Body of pancreas (tissue), 4 donors: Measurements from ENCODE around the gene LRRC27. TPM values are rescaled to one million over a fixed set of nuclear protein-coding genes. Genes with fewer than 3 reads are reported as not detected.

Source experiments
- ATAC-seq: fragments of 150-250 bp; one replicate; pipeline ENCODE4 v1.9.1; 2016
- DNase-seq, 4 donors: peaks; one replicate each; pipeline ENCODE4 v3.0.0-alpha.2; 2019
- H3K27ac ChIP-seq, 4 donors: fragments of 200-600 bp; sonication (generic); 1 replicate in 3 of 4; 2 replicates in 1 of 4; pipeline versions ENCODE4 v1.5.1 to v1.6.1; 2016 to 2019; ENCODE audit warnings: mild to moderate bottlenecking in 1 of 4, mixed read lengths in 1 of 4, moderate library complexity in 1 of 4
- H3K27me3 ChIP-seq, 2 donors: fragments of 200-600 bp; sonication (generic); one replicate each; pipeline ENCODE4 v1.6.0; 2016; ENCODE audit warnings: mild to moderate bottlenecking in 1 of 2
- H3K36me3 ChIP-seq, 2 donors: fragments of 200-600 bp; sonication (generic); replicated peaks in 1 of 2; 2 replicates each; pipeline ENCODE4 v1.5.1; 2016; ENCODE audit warnings: low read depth in 2 of 2; ENCODE audit not compliant: insufficient read depth in 1 of 2
- H3K4me1 ChIP-seq: fragments of 200-600 bp; sonication (generic); one replicate; pipeline ENCODE4 v1.6.0; 2016
- H3K4me3 ChIP-seq, 2 donors: fragments of 200-600 bp; sonication (generic); 1 replicate in 1 of 2; 2 replicates in 1 of 2; pipeline ENCODE4 v1.5.1; 2016 to 2019
- H3K9me3 ChIP-seq, 3 donors: fragments of 200-600 bp; sonication (generic); 1 replicate in 2 of 3; 2 replicates in 1 of 3; pipeline ENCODE4 v1.5.1; 2016
- CTCF ChIP-seq, 7 experiments: fragments of 450-650 bp in 4 of 7; fragments of 200-600 bp in 3 of 7; sonication (generic) in 3 of 7; IDR thresholded peaks; one replicate each; pipeline ENCODE4 v1.5.1; 2016 to 2019; ENCODE audit warnings: antibody characterized with exemption in 7 of 7
- POLR2A ChIP-seq, 3 donors: fragments of 450-650 bp; IDR thresholded peaks; one replicate each; pipeline ENCODE4 v1.6.1; 2016; ENCODE audit warnings: antibody characterized with exemption in 3 of 3, mild to moderate bottlenecking in 2 of 3
- WGBS, 2 donors: methylation state at CpG; one replicate each; pipeline ENCODE4 v1.1.5; 2017; 5-methylcytosine and 5-hydroxymethylcytosine counted together
- intact Hi-C: fragments of 100-400 bp; cut with DNase I; formaldehyde crosslinking; loops from one replicate; pipeline ENCODE4 v1.15.1; 2023
- total RNA-seq, 2 donors: library from RNA; depleted of rRNA; stranded (reverse); fragments of >200 nt; gene quantifications; one replicate each; pipeline ENCODE4 v1.1.0, GENCODE V29; 2016

LRRC27 gene
- total RNA-seq, 2 donors from 2014 or later: 6.5 to 24.7 TPM

- ATAC-seq: no peak
- DNase-seq: no peak
- Histone ChIP-seq H3K27ac (peak overlapping the region in 2 of 4 donors; percentile 19 to 34), H3K4me3 (no peak overlapping the region), H3K4me1 (peaks cover 40% of the 10 kb centered on the region), H3K27me3 (no peaks in the 10 kb centered on the region), H3K9me3 (no peaks in the 10 kb centered on the region), H3K36me3 (no peaks in the 10 kb centered on the region)
- 62 to 90% methylated on average over 2 to 5 of the region's 9 CpGs for WGBS, 2 donors
- TF ChIP-seq CTCF (IDR thresholded peaks at IDR 0.05): no peak
- no peak for TF ChIP-seq POLR2A (IDR thresholded peaks at IDR 0.05)
- intact Hi-C loops: no loop called here
Measured at GRCh38 chr10:132393695-132394181, 61.7 kb downstream of the LRRC27 start.

GRCh38 chr10:132394201-132394811 lies 62.3 kb downstream of the LRRC27 start:
- ATAC-seq (no peak), DNase-seq (no peak)
- TF ChIP-seq CTCF (IDR thresholded peaks at IDR 0.05) (no peak), POLR2A (IDR thresholded peaks at IDR 0.05) (no peak)
- Histone ChIP-seq H3K4me1 (peaks cover 40% of the 10 kb centered on the region), H3K27me3 (no peaks in the 10 kb centered on the region), H3K27ac (peak overlapping the region in 3 of 4 donors; percentile 97), H3K36me3 (no peaks in the 10 kb centered on the region), H3K4me3 (no peak overlapping the region), H3K9me3 (no peaks in the 10 kb centered on the region)
- intact Hi-C loops: no loop called here
- 82 to 90% methylated on average over 10 to 11 of the region's 13 CpGs for WGBS, 2 donors

GRCh38 chr10:132394936-132395703 lies 63.1 kb downstream of the LRRC27 start:
- intact Hi-C loops: no loop called here
- H3K4me1 ChIP-seq: peaks cover 41% of the 10 kb centered on the region
- DNase-seq (no peak), ATAC-seq (no peak)
- H3K4me3 ChIP-seq: no peak overlapping the region
- no peaks in the 10 kb centered on the region for H3K36me3 ChIP-seq
- WGBS, 2 donors: 81 to 90% methylated on average over 9 to 12 of the region's 12 CpGs
- no peaks in the 10 kb centered on the region for H3K27me3 ChIP-seq
- H3K9me3 ChIP-seq: no peaks in the 10 kb centered on the region
- no peak for TF ChIP-seq POLR2A (IDR thresholded peaks at IDR 0.05)
- no peak for TF ChIP-seq CTCF (IDR thresholded peaks at IDR 0.05)
- peak overlapping the region; percentile 97 for H3K27ac ChIP-seq

- no peaks in the 10 kb centered on the region for H3K27me3 ChIP-seq
- H3K4me3 ChIP-seq: no peak overlapping the region
- H3K9me3 ChIP-seq: no peaks in the 10 kb centered on the region
- DNase-seq: peak; percentile 77 to 87 (median 84)
- WGBS, 2 donors: 8 to 90% methylated on average over 2 to 45 of the region's 71 CpGs
- intact Hi-C loops: no loop called here
- no peaks in the 10 kb centered on the region for H3K36me3 ChIP-seq
- TF ChIP-seq POLR2A (IDR thresholded peaks at IDR 0.05): peak; percentile 57 to 68 (median 60)
- TF ChIP-seq CTCF (IDR thresholded peaks at IDR 0.05): peak in 3 of 7 experiments; percentile 19 to 21 (median 20)
- ATAC-seq: peak; percentile 36
- peak overlapping the region; percentile 97 for H3K27ac ChIP-seq
- peaks cover 49% of the 10 kb centered on the region for H3K4me1 ChIP-seq
Measured at GRCh38 chr10:132395704-132396493, 63.9 kb downstream of the LRRC27 start.
